ENCODE results near the gene SLC41A2. TPM values are rescaled to one million over a fixed set of nuclear protein-coding genes. Genes with fewer than 3 reads are reported as not detected.
"Not testable (repeated sequence)": the region's sequence is repeated elsewhere in the genome, so short reads cannot be mapped to it uniquely, and the experiment has no call there.

Gene SLC41A2
- polyA plus RNA-seq, 3 donors, result 6.8 to 9.0 (median 8.5) TPM

DNA sequence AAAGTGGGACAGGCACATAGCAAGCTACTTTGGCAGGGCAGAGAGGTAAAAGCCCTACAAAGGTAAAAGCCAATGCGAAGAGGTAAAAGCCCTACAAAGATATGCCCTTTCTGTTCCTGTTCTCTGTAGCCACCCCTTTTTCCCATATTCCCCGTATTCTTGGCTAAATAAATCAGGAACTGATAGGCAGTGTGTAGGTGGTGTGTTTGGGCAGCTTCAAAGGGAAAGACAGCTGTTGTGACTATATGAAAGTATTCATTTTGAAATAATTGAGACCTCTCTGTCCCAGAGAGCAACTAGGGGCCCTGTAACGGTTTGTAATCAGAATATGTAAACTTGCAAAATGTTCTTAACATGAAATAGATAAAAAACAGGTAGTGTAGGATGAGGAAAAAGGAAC is 11.3 kb upstream of the SLC41A2 start:
- 47 to 79% (median 78%) methylated on average over 3 of the region's 3 CpGs for whole genome bisulfite sequencing, 3 donors

DNA sequence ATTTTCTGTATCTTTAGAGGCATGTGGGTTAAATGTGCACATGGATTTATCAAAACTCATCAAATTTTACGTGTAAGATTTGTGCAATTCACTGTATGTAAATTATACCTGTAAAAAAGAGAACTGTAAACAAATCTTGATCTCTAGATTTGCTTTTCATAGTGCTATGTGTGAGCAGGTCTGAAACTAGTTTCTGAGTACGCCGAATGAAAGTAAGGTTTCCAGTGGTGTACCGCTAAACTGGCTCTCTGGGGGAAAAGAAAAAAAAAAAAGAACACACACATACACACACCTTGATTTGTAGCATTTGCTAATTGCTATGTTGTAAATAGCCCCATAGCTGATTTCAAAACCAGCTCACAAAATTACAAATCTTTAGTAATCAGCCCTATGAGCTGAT is 8.6 kb upstream of the SLC41A2 start:
- 89 to 94% (median 92%) methylated on average over 4 of the region's 4 CpGs for WGBS, 3 donors
- no peak overlapping the region for H3K27ac ChIP-seq (ENCODE audit: low read depth, low read length)

More for the DNA sequence above, 11.3 kb upstream of the SLC41A2 start:
- no peak overlapping the region for H3K27ac ChIP-seq (ENCODE audit: low read depth, low read length)

DNA sequence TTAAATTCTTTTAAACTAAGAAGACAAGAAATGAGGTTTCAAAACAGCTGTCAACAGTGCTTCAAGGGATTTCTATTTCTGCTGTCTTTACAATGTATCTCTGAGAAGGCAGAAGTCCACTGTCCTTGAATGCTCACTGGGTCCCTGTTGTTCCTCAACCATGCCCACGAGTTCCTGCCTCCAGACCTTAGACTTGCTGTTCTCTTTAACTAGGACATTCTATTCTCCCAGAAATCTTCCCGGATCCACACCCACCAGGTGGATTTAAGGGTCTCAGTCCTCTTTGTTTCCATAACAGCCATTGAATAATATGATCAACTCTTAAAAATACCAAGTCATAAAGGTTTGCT is 6.7 kb upstream of the SLC41A2 start:
- 69 to 86% (median 77%) methylated on average over 2 of the region's 2 CpGs for WGBS, 3 donors
- H3K27ac ChIP-seq (ENCODE audit: low read depth, low read length), result no peak overlapping the region

DNA sequence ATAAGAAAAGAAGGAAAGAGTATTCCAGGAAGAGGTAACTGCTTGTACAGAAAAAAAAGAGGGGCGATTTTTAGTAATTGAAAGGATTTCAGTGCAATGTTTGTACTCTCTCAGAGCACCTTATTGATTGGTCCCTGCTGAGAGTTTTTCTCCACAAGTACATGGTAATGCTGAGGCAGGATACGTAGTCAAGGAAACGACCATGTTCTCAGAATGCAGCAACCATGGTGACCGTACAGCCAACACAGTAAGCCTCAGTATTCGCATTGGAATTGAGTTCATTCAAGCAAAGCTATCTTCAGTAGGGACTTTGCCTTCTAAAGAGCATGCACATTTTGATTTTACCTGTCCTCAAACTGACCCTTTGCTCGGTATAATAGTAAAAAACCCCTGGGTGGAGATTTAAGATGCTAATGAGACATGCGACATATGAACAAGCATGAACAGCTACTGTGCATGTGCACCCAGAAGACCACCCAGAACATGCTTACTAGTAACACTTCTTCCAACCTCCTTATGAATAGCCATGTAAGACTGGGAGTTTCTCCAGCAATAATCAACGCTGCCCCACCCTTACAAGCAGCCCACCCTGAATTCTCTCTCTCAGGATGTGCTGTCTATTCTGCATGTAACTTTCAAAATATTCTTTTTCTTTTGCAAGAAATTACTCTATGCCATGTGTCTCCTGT is 6.2 kb upstream of the SLC41A2 start:
- 51 to 83% (median 80%) methylated on average over 8 of the region's 8 CpGs for WGBS, 3 donors
- no peak overlapping the region for H3K27ac ChIP-seq (ENCODE audit: low read depth, low read length)

DNA sequence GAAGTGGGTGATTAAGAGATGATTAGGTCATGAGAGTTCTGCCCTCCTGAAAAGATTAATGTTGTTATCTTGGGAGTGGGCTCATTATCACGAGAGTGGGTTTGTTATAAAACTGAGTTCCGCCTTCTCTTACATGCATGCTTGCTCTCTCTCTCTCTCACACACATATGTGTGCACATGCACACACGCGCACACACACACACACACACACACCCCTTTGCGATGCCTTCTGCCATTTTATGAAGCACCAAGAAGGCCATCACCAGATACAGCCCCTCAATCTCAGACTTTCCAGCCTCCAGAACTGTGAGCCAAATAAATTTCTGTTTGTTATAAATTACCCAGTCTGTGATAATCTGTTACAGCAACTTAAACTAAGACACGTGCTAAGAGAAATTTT is 5.7 kb upstream of the SLC41A2 start:
- H3K27ac ChIP-seq (ENCODE audit: low read depth, low read length), result no peak overlapping the region
- 69 to 86% (median 78%) methylated on average over 6 of the region's 6 CpGs for WGBS, 3 donors

DNA sequence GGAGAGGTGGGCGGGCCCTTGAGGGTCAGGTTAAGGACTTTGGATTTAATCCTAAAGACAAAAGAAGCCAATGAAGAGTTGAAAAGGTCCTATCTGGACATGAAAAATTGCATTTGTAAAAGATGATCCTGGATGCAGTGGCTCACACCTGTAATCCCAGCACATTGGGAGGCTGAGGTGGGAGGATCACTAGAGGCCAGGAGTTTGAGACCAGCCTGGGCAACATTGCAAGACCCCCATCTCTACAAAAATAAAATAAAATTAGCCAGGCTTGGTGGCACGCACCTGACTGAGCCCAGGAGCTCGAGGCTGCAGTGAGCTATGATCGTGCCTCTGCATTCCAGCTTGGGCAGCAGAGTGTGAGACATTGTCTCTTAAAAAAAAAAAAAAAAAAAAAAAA is 2.4 kb upstream of the SLC41A2 start:
- H3K27ac ChIP-seq (ENCODE audit: low read depth, low read length), result no peak overlapping the region
- 96 to 97% (median 97%) methylated on average over 4 of the region's 4 CpGs for whole genome bisulfite sequencing, 3 donors

DNA sequence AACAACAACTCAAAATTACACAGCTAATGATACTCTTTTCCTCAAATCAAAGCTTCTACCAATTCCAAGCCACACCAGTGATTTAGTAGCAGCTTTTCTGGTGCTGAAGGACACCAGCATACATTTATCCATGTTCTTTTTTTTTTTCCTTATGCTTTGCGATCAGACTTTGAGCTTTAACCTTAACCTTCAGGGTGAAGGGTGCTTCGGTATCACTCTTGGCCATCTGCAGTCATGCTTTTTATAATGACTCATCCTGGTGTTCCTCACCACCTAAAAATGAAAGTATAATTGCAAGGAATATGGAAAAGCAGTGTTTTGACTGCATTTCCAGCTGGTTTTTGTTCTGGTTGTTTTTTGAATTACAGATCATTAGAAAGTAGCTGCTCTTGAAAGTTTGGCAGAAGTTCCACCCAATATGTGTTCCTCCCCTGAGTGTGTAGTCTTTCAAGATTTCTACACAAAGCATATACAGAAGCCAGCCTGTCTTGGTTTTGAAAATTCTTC is 1.3 kb upstream of the SLC41A2 start:
- no peak overlapping the region for H3K27ac ChIP-seq (ENCODE audit: low read depth, low read length)
- WGBS, 3 donors, result 33 to 49% (median 40%) methylated on average over 2 of the region's 2 CpGs

DNA sequence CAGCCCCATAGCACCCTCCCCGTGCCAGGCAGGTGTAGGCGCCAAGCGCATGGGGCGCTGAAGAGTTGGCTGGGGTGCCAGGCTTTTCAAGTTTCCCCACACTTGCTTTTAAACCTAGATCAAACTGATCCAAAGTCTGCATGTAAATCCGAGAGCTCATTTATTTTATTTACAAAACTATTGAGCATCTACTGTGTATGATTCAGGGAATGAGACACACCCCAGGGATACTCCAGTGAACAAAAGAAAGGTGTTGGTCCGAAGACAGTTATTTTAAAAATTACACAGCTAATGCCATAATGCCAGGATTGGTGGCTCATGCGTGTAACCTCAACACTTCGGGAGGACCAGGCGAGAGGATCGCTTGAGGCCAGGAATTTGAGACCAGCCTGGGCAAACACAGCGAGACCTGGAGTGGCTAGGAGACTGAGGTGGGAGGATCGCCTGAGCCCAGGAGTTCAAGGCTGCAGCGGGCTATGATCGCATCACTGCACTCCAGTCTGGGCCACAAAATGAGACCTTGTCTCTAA is 780 bp upstream of the SLC41A2 start:
- H3K27ac ChIP-seq (ENCODE audit: low read depth, low read length), result no peak overlapping the region
- WGBS, 3 donors, result 28 to 57% (median 49%) methylated on average over 14 of the region's 14 CpGs

DNA sequence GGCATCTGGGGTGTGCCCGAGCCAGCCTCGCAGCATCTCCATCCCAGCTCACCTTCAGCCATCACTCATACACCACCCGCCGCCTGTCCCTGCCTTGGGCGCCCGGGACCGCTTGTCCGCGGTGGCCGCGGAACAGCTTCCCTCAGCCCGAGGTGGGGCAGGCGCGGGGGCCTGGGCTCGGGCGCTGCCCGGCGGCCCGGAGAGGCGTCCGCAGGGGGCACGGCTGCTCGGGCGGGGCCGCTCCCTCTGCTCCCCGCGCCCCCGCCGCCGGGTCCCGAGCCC is 430 bp downstream of the SLC41A2 start:
- 0 to 2% (median 1%) methylated on average over 20 to 31 of the region's 31 CpGs for WGBS, 3 donors
- no peak overlapping the region for H3K27ac ChIP-seq (ENCODE audit: low read depth, low read length)

DNA sequence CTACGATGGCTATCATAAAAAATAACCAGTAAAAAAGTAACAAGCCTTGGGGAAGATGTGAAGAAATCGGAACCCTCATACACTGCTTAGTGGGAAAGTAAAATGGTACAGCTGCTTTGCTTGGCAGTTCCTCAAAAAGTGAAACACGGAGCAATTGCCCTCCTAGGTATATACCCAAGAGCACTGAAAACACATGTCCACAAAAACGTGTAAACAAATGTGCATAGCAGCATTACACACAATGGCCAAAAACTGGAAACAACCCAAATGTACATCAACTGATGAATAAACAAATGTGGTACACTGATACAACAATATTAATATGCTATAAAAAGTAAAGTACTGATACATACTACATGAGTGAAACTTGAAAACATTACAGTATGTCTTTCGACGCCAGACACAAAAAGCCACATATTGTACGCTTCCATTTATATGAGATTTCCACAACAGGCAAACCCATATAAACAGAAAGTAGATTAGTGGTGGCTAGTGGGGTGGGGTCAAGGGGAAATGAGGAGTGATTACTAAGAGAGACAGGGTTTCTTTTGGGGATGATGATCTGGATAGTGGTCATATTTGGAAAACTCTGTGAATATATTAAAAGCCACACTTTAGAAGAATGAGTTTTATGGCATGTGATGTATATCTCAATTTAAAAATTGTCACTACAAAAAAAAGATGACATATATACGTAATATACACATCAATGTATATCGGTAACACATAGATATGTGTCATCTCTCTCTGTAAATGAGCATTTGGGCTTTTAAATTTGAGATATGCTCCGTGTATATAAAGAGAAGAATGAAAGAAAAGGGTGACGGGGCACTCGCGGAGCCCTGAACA is 996 bp downstream of the SLC41A2 start:
- WGBS, 3 donors, result 30 to 33% (median 32%) methylated on average over 13 of the region's 13 CpGs
- H3K27ac ChIP-seq (ENCODE audit: low read depth, low read length), result no peak overlapping the region

DNA sequence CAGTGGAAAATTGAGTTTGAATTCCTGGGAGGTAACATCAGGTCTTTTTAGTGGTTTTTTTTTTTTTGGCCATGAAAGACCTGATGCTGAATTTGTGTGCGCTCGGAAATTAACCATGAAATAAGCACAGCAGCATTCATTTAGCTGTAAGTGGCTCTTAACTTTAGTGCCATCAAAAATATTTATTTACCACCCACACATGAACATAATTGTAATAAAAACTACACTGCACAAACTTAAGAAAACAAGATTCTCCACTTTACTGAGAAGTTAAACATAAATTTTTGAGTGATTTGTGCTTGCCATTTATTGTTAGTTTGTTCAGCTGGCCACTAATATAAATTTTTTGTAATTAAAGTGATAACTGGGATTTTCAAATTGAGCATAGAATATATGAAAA is 2.4 kb downstream of the SLC41A2 start:
- 91 to 95% (median 93%) methylated on average over 2 of the region's 2 CpGs for WGBS, 3 donors
- no peak overlapping the region for H3K27ac ChIP-seq (ENCODE audit: low read depth, low read length)

DNA sequence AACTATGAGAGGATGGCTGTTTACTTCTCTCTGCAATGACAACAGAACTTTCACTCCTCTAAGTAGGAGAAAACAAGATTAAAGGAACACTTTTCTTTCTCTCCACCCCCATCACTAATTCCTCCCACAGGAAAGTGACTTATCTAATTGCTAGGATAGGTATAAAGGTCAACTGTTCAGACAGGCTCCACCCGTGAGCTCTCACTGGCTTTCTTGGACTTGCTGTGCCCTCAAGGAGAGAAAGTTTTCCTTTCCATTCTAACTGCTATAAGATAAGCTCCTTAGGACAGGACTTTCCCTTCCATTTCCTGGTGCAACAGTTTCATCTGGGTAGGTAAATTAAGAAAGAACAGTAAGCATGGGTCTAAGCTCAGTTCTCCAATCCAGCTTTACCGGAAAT is 4.8 kb downstream of the SLC41A2 start:
- H3K27ac ChIP-seq (ENCODE audit: low read depth, low read length), result no peak overlapping the region
- 28 to 78% (median 78%) methylated on average over 2 of the region's 2 CpGs for WGBS, 3 donors

DNA sequence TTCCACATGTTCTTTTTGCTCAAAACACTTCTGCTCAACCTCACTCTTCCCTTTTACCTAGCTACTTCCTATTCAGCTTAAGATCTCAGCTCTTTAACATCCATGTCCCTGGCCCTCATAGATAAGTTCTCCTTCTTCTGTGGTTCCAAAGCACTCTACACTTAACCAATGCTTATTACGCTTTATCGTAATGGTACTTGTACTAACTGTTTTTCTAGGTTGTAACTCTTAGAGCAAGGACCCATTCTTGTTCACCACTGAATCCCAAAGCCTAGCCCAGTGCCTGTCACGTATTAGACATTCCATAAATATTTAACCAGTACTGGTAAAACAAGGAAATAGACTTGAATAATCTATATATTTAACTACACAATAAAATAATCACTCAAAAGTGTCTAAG is 5.3 kb downstream of the SLC41A2 start:
- 48 to 89% (median 86%) methylated on average over 3 of the region's 3 CpGs for WGBS, 3 donors
- no peak overlapping the region for H3K27ac ChIP-seq (ENCODE audit: low read depth, low read length)

DNA sequence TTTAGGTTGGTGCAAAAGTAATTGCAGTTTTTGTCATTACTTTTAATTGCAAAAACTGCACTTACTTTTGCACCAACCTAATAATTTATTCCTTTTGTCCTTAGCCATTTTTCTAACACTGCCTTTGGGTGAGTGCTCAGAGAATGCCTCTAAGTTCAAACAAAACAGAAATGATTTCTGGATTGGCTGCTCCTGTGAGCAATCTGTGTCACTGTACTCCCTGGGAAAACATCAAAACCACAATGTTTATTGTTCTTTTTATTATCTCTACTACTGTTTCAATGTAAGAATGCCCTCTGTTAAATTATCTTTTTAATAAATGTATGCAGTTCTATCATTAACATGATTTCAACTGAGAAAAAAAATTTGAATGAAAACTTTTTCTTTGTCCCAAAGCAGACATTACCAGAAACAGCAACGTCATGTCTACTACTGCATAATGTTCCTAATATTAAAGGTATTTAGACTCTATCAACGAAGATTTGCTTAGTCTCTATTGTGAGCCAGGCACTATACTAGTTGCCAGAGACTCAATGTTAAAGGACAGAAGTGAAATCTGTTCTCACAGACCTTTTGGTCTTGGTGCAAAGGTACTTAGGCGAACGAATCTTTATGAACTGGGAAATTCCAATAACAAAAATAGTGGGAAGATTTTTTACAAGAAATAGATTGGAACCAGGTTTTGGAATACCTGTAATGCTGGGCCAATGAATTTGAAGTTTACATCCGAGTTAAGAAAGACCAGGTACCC is 6.2 kb downstream of the SLC41A2 start:
- 71 to 90% (median 86%) methylated on average over 5 of the region's 5 CpGs for WGBS, 3 donors
- no peak overlapping the region for H3K27ac ChIP-seq (ENCODE audit: low read depth, low read length)

DNA sequence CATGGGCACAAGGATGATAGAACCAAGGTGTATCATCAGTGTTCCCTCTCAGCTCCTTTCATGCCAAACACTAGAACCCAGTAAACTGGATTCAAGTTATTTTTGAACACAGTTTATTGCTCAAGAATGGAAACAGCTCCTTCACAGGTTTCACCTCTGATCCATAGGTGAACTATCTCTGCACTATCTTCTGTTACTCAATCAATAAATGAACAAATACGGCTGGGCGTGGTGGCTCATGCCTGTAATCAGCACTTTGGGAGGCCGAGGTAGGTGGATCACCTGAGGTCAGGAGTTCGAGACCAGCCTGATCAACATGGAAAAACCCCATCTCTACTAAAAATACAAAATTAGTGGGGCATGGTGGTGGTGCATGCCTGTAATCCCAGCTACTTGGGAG is 9.4 kb downstream of the SLC41A2 start:
- not testable (repeated sequence) for H3K27ac ChIP-seq (ENCODE audit: low read depth, low read length)
- WGBS, 3 donors, result 72 to 96% (median 87%) methylated on average over 4 of the region's 4 CpGs

DNA sequence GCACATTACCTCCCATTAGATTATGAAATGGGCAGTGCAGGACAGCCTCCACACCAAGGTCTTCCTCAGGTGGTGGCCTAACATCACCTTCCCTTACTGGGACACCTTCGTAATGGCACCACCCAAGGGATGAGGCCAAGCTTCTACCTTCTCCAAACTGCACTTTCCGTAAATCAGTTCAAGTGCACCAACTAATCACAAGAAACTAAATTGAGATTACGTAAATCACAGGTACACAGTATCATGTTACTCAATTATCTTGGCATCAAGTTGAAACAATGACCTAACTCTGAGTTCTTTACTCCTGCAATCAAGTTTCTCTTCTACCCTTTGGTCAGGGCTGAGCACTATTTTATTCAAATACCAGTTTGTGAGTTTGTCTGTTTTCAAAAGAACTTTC is 13.8 kb downstream of the SLC41A2 start:
- no peak overlapping the region for H3K27ac ChIP-seq (ENCODE audit: low read depth, low read length)
- WGBS, 3 donors, result 63 to 98% (median 93%) methylated on average over 3 of the region's 3 CpGs

DNA sequence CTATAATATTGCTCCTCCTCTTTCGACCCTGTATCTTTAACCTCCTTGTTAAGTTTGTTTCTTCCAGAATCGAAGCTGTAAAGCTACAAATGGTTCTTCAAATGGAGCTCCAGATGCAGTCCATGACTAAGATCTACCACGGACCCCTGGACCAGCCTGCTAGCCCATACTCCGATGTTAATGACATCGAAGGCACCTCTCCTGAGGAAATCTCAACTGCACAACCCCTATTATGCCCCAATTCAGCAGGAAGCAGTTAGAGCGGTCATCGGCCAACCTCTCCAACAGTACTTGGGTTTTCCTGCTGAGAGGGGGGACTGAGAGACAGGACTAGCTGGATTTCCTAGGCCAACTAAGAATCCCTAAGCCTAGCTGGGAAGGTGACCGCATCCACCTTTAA is 14.7 kb downstream of the SLC41A2 start:
- H3K27ac ChIP-seq (ENCODE audit: low read depth, low read length), result not testable (repeated sequence)
- WGBS, 3 donors, result 93 to 96% (median 95%) methylated on average over 8 of the region's 8 CpGs

DNA sequence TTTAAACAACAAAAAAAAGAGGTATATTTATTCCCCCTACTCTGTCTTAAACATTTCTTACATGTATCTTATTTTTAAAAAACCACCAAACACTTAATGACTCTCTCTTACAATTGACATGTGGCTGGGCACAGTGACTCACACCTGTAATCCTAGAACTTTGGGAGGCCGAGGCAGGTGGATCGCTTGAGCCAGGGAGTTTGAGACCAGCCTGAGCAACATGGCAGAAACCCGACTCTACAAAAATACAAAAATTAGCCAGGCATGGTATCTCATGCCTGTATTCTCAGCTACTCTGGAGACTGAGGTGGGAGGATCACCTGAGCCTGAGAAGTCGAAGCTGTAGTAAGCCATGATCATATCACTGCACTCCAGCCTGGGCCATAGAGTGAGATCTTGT is 16.0 kb downstream of the SLC41A2 start:
- H3K27ac ChIP-seq (ENCODE audit: low read depth, low read length), result no peak overlapping the region
- WGBS, 3 donors, result 85 to 96% (median 94%) methylated on average over 4 of the region's 4 CpGs

DNA sequence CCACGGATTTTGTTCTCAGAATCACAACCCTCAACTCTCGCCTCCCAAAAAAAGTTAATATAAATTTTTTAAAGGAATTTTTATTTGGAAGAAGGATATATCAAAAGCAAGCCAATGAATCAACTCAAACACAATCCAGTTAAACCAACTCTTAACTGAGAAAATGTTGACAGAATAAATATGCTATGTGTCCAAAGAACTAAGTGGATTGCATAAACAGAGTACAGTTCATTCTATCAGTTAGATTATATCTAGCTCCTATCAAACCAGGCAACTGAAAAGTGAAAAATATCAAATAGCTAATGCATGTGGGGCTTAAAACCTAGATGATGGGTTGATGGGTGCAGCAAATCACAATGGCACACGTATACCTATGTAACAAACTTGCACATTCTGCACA is 16.6 kb downstream of the SLC41A2 start:
- WGBS, 3 donors, result 95 to 96% (median 95%) methylated on average over 3 of the region's 3 CpGs

More for the DNA sequence above, 16.6 kb downstream of the SLC41A2 start:
- H3K27ac ChIP-seq (ENCODE audit: low read depth, low read length), result no peak overlapping the region
